Measurements from ENCODE around the gene PPP2R2D.

DNA sequence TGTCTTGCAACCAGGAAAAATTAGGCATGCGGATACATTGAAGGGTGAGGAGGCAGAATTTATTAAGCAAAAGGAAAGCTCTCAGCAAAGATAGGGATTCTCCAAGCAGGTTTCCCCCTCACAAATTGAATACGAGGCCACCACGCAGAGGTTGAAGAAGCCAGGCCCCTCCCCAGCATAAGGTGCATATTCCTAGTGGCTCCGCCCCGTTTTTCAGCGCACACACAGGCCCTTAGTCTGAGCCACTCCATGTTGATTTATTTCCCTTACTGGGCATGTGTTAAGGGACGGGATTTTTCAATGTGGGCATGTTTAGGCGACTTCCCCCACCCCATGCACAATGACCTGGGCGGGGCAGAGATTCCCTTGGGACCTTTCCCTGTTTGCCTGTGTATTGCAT is 24.9 kb downstream of the PPP2R2D start:
- TF ChIP-seq POLR2A (IDR thresholded peaks at IDR 0.05; ENCODE audit: low read depth) (no peak), EP300 (IDR thresholded peaks at IDR 0.05) (no peak), POLR2AphosphoS5 (IDR thresholded peaks at IDR 0.05) (no peak)
- TF ChIP-seq, protein P1, sequence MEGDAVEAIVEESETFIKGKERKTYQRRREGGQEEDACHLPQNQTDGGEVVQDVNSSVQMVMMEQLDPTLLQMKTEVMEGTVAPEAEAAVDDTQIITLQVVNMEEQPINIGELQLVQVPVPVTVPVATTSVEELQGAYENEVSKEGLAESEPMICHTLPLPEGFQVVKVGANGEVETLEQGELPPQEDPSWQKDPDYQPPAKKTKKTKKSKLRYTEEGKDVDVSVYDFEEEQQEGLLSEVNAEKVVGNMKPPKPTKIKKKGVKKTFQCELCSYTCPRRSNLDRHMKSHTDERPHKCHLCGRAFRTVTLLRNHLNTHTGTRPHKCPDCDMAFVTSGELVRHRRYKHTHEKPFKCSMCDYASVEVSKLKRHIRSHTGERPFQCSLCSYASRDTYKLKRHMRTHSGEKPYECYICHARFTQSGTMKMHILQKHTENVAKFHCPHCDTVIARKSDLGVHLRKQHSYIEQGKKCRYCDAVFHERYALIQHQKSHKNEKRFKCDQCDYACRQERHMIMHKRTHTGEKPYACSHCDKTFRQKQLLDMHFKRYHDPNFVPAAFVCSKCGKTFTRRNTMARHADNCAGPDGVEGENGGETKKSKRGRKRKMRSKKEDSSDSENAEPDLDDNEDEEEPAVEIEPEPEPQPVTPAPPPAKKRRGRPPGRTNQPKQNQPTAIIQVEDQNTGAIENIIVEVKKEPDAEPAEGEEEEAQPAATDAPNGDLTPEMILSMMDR (IDR thresholded peaks at IDR 0.05), result no peak
